Left ventricle myocardium inferior (tissue), 1 donor: ENCODE results near the gene DAND5. TPM values are rescaled to one million over a fixed set of nuclear protein-coding genes. Genes with fewer than 3 reads are reported as not detected.

Experiments used
- DNase-seq: peaks from one replicate; pipeline ENCODE4 v3.0.0-alpha.2; 2020
- H3K27ac ChIP-seq: fragments of 200-600 bp; replicated peaks from 2 replicates; pipeline ENCODE4 v1.8.0; 2021
- H3K27me3 ChIP-seq: fragments of 200-600 bp; 2 replicates; pipeline ENCODE4 v1.8.0; 2021; ENCODE audit warnings: low read depth
- H3K36me3 ChIP-seq: fragments of 200-600 bp; 2 replicates; pipeline ENCODE4 v1.8.0; 2021
- H3K4me1 ChIP-seq: fragments of 200-600 bp; 2 replicates; pipeline ENCODE4 v1.8.0; 2021
- H3K4me3 ChIP-seq: fragments of 200-600 bp; 2 replicates; pipeline ENCODE4 v1.8.0; 2021; ENCODE audit warnings: mild to moderate bottlenecking, moderate library complexity
- H3K9me3 ChIP-seq: fragments of 200-600 bp; replicated peaks from 2 replicates; pipeline ENCODE4 v1.8.0; 2021
- CTCF ChIP-seq: fragments of 200-600 bp; IDR thresholded peaks from 2 replicates; pipeline ENCODE4 v1.8.0; 2021; ENCODE audit warnings: antibody characterized with exemption, mild to moderate bottlenecking, borderline replicate concordance
- intact Hi-C: fragments of 100-400 bp; cut with micrococcal nuclease; formaldehyde crosslinking; loops from one replicate; pipeline ENCODE4 v1.11.0; 2022
- total RNA-seq: library from RNA; stranded (reverse); fragmentation: NEBNext Ultra II Directional; extraction: Animal tissue kit (Norgen Biotek cat#: 25700); gene quantifications from one replicate; pipeline ENCODE4 v1.2.1, GENCODE V29; 2021
- donor health status: DM: no; HTN: yes; CAD: no; lungs with severe emphysema.

Gene DAND5
- total RNA-seq, 1 donor from 2014 or later, result 12.7 TPM

GRCh38 chr19:12979974-12980373 is 10.6 kb downstream of the DAND5 start:
- Histone ChIP-seq H3K36me3 (no peaks in the 10 kb centered on the region), H3K27me3 (no peaks in the 10 kb centered on the region), H3K27ac (no peak overlapping the region), H3K4me1 (peaks cover 22% of the 10 kb centered on the region), H3K4me3 (no peak overlapping the region), H3K9me3 (no peaks in the 10 kb centered on the region)
- no peak for TF ChIP-seq CTCF
- intact Hi-C loops, result loop anchor here (5.0 to 10.0 kb wide), 2 partner anchors 112 to 285 kb away; no protein-coding TSS in a partner anchor
- no peak for DNase-seq

GRCh38 chr19:12982648-12983047 is 13.3 kb downstream of the DAND5 start:
- Histone ChIP-seq H3K27me3 (no peaks in the 10 kb centered on the region), H3K36me3 (no peaks in the 10 kb centered on the region), H3K4me3 (no peak overlapping the region), H3K27ac (no peak overlapping the region), H3K9me3 (no peaks in the 10 kb centered on the region), H3K4me1 (peaks cover 24% of the 10 kb centered on the region)
- no peak for DNase-seq
- no peak for TF ChIP-seq CTCF
- intact Hi-C loops, result loop anchor here (5.0 kb wide), 1 partner anchor 110 kb away; no protein-coding TSS in a partner anchor

GRCh38 chr19:12983091-12983490 is 13.7 kb downstream of the DAND5 start:
- Histone ChIP-seq H3K9me3 (no peaks in the 10 kb centered on the region), H3K4me3 (peak overlapping the region; percentile 58), H3K27ac (no peak overlapping the region), H3K36me3 (no peaks in the 10 kb centered on the region), H3K4me1 (peaks cover 24% of the 10 kb centered on the region), H3K27me3 (no peaks in the 10 kb centered on the region)
- DNase-seq, result no peak
- TF ChIP-seq CTCF, result no peak
- intact Hi-C loops, result loop anchor here (5.0 kb wide), 1 partner anchor 109 kb away; no protein-coding TSS in a partner anchor

- Histone ChIP-seq H3K9me3 (no peaks in the 10 kb centered on the region), H3K4me1 (peaks cover 24% of the 10 kb centered on the region), H3K36me3 (no peaks in the 10 kb centered on the region), H3K4me3 (peak overlapping the region; percentile 58), H3K27me3 (no peaks in the 10 kb centered on the region), H3K27ac (no peak overlapping the region)
- peak; percentile 97 for TF ChIP-seq CTCF
- intact Hi-C loops, result loop anchor here (5.0 kb wide), 1 partner anchor 109 kb away; no protein-coding TSS in a partner anchor
- peak; percentile 80 for DNase-seq
Measured at GRCh38 chr19:12983542-12984142, 14.3 kb downstream of the DAND5 start.

GRCh38 chr19:12984143-12984627 is 14.8 kb downstream of the DAND5 start:
- no peak overlapping the region for H3K27ac ChIP-seq
- peaks cover 24% of the 10 kb centered on the region for H3K4me1 ChIP-seq
- H3K27me3 ChIP-seq, result no peaks in the 10 kb centered on the region
- H3K9me3 ChIP-seq, result no peaks in the 10 kb centered on the region
- H3K4me3 ChIP-seq, result no peak overlapping the region
- intact Hi-C loops, result loop anchor here (5.0 kb wide), 1 partner anchor 108 kb away; no protein-coding TSS in a partner anchor
- no peaks in the 10 kb centered on the region for H3K36me3 ChIP-seq
- no peak for DNase-seq
- no peak for TF ChIP-seq CTCF
